GM18502 (cell line): ENCODE measurements around the gene B4GALT6.
"Not testable (repeated sequence)": the region's sequence is repeated elsewhere in the genome, so short reads cannot be mapped to it uniquely, and the experiment has no call there.

ENCODE experiments used
- ATAC-seq: cut with Tn5 transposase; IDR thresholded peaks from one replicate; pipeline ENCODE4 v1.9.1; 2021; ENCODE audit warnings: mild to moderate bottlenecking; ENCODE audit not compliant: unreplicated experiment, poor library complexity

Gene B4GALT6

GRCh38 chr18:31684279-31685096, at the start of gene B4GALT6:
B4GALT6 (minus strand) TSS chr18:31684581; CDS start chr18:31684426, 155 bp downstream.
- peak; percentile 49 for ATAC-seq

GRCh38 chr18:31731628-31732027, 47.2 kb upstream of the B4GALT6 start:
- ATAC-seq, result no peak

- not testable (repeated sequence) for ATAC-seq
Measured at GRCh38 chr18:31729196-31729595, 44.8 kb upstream of the B4GALT6 start.

GRCh38 chr18:31723990-31724711, 39.8 kb upstream of the B4GALT6 start:
- no peak for ATAC-seq

GRCh38 chr18:31723639-31723989, 39.2 kb upstream of the B4GALT6 start:
- ATAC-seq, result no peak

- ATAC-seq, result peak; percentile 98
Measured at GRCh38 chr18:31722369-31722957, 38.1 kb upstream of the B4GALT6 start.

GRCh38 chr18:31721601-31722000, 37.2 kb upstream of the B4GALT6 start:
- ATAC-seq, result no peak

- no peak for ATAC-seq
Measured at GRCh38 chr18:31720867-31721266, 36.5 kb upstream of the B4GALT6 start.

- no peak for ATAC-seq
Measured at GRCh38 chr18:31719363-31720006, 35.1 kb upstream of the B4GALT6 start.

GRCh38 chr18:31718386-31718785, 34.0 kb upstream of the B4GALT6 start:
- no peak for ATAC-seq

- no peak for ATAC-seq
Measured at GRCh38 chr18:31716362-31716761, 32.0 kb upstream of the B4GALT6 start.

- ATAC-seq, result no peak
Measured at GRCh38 chr18:31711365-31712172, 27.2 kb upstream of the B4GALT6 start.

GRCh38 chr18:31710826-31711225, 26.4 kb upstream of the B4GALT6 start:
- ATAC-seq, result peak; percentile 63

- ATAC-seq, result no peak
Measured at GRCh38 chr18:31707815-31708214, 23.4 kb upstream of the B4GALT6 start.

- no peak for ATAC-seq
Measured at GRCh38 chr18:31702449-31702848, 18.1 kb upstream of the B4GALT6 start.

GRCh38 chr18:31701744-31702143, 17.4 kb upstream of the B4GALT6 start:
- no peak for ATAC-seq

- no peak for ATAC-seq
Measured at GRCh38 chr18:31700990-31701389, 16.6 kb upstream of the B4GALT6 start.

GRCh38 chr18:31697351-31698298, 13.2 kb upstream of the B4GALT6 start:
- ATAC-seq, result no peak

- no peak for ATAC-seq
Measured at GRCh38 chr18:31695989-31696388, 11.6 kb upstream of the B4GALT6 start.
